ENCODE measurements around the gene FAM222B. TPM values are rescaled to one million over a fixed set of nuclear protein-coding genes. Genes with fewer than 3 reads are reported as not detected.

The FAM222B gene
- total and polyA plus RNA-seq, 4 donors = 2.8 to 5.4 (median 4.1) TPM

GRCh38 chr17:28880572-28880945 lies 38.0 kb upstream of the FAM222B start:
- H3K4me1 ChIP-seq (ENCODE audit: control insufficient read depth in 4 of 4, insufficient read depth in 4 of 4, low read length in 3 of 4) = no peaks in the 10 kb centered on the region
- no peaks in the 10 kb centered on the region for H3K9me3 ChIP-seq (ENCODE audit: control insufficient read depth in 4 of 4, low read length in 3 of 4)
- H3K9ac ChIP-seq (ENCODE audit: low read depth in 1 of 2, low read length in 2 of 2) = no peak overlapping the region
- WGBS = 92% methylated on average over 10 of the region's 10 CpGs
- TF ChIP-seq MAX (IDR thresholded peaks at IDR 0.05) (no peak), TAF1 (conservative IDR thresholded peaks at IDR 0.05) (no peak), RAD21 (IDR thresholded peaks at IDR 0.05) (no peak), ATF3 (IDR thresholded peaks at IDR 0.05) (no peak), HNF4A (conservative IDR thresholded peaks at IDR 0.05) (no peak), NR2F2 (IDR thresholded peaks at IDR 0.05) (no peak), REST (IDR thresholded peaks at IDR 0.05) (no peak), EGR1 (IDR thresholded peaks at IDR 0.05; ENCODE audit: low read depth in 2 of 2) (no peak), HNF4G (IDR thresholded peaks at IDR 0.05) (no peak), RXRA (IDR thresholded peaks at IDR 0.05) (no peak), GABPA (IDR thresholded peaks at IDR 0.05 in 1 of 2, conservative IDR thresholded peaks at IDR 0.05 in 1 of 2) (no peak), CTCF (IDR thresholded peaks at IDR 0.05; ENCODE audit: low read depth, low read length, missing input control) (no peak), SP1 (IDR thresholded peaks at IDR 0.05) (no peak), FOXA2 (IDR thresholded peaks at IDR 0.05) (no peak), YY1 (IDR thresholded peaks at IDR 0.05) (no peak), FOXA1 (IDR thresholded peaks at IDR 0.05) (no peak), ZBTB33 (IDR thresholded peaks at IDR 0.05) (no peak), JUND (IDR thresholded peaks at IDR 0.05) (no peak)
- no peaks in the 10 kb centered on the region for H3K27me3 ChIP-seq (ENCODE audit: control insufficient read depth in 4 of 4, insufficient read depth in 4 of 4, low read length in 3 of 4)
- H3K27ac ChIP-seq (ENCODE audit: low read depth in 1 of 2, low read length in 2 of 2) = no peak overlapping the region
- H3K36me3 ChIP-seq (ENCODE audit: control insufficient read depth in 4 of 4, insufficient read depth in 3 of 4, low read depth in 1 of 4, low read length in 3 of 4) = peaks cover 37 to 70% (median 45%) of the 10 kb centered on the region in 4 donors
- no peak overlapping the region for H3K4me3 ChIP-seq (ENCODE audit: low read depth in 1 of 3, low read length in 3 of 3)
- DNase-seq (ENCODE audit: low spot score) = no peak

Measured in liver (tissue), 9 donors.